HG02763 (cell line): Measurements from ENCODE around the gene SNED1.
"Not testable (repeated sequence)": the region's sequence is repeated elsewhere in the genome, so short reads cannot be mapped to it uniquely, and the experiment has no call there.

Source experiments
- ATAC-seq: cut with Tn5 transposase; IDR thresholded peaks from one replicate; pipeline ENCODE4 v1.9.1; 2021; ENCODE audit warnings: mild to moderate bottlenecking, moderate library complexity; ENCODE audit not compliant: unreplicated experiment

SNED1 gene

GRCh38 chr2:241104611-241105010, 106.2 kb downstream of the SNED1 start:
- ATAC-seq: not testable (repeated sequence)

- no peak for ATAC-seq
Measured at GRCh38 chr2:241105641-241106040, 107.2 kb downstream of the SNED1 start.

- no peak for ATAC-seq
Measured at GRCh38 chr2:241107031-241107783, 108.8 kb downstream of the SNED1 start.

- ATAC-seq: no peak
Measured at GRCh38 chr2:241108271-241109209, 110.1 kb downstream of the SNED1 start.

- no peak for ATAC-seq
Measured at GRCh38 chr2:241109210-241110088, 111.0 kb downstream of the SNED1 start.

GRCh38 chr2:241110089-241110606, 111.7 kb downstream of the SNED1 start:
- no peak for ATAC-seq

GRCh38 chr2:241110607-241111439, 112.4 kb downstream of the SNED1 start:
- no peak for ATAC-seq

GRCh38 chr2:241111440-241111805, 113.0 kb downstream of the SNED1 start:
- no peak for ATAC-seq

GRCh38 chr2:241112046-241112445, 113.6 kb downstream of the SNED1 start:
- no peak for ATAC-seq

GRCh38 chr2:241112592-241112991, 114.2 kb downstream of the SNED1 start:
- no peak for ATAC-seq

- no peak for ATAC-seq
Measured at GRCh38 chr2:241114836-241115235, 116.4 kb downstream of the SNED1 start.

- ATAC-seq: no peak
Measured at GRCh38 chr2:241115361-241115760, 116.9 kb downstream of the SNED1 start.

- ATAC-seq: no peak
Measured at GRCh38 chr2:241116606-241117560, 118.5 kb downstream of the SNED1 start.

- no peak for ATAC-seq
Measured at GRCh38 chr2:241118737-241119505, 120.5 kb downstream of the SNED1 start.

- no peak for ATAC-seq
Measured at GRCh38 chr2:241120440-241120839, 122.0 kb downstream of the SNED1 start.

GRCh38 chr2:241121008-241121407, 122.6 kb downstream of the SNED1 start:
- ATAC-seq: no peak

GRCh38 chr2:241122376-241123002, 124.1 kb downstream of the SNED1 start:
- ATAC-seq: no peak
